ENCODE measurements around the gene CD44.

DNA sequence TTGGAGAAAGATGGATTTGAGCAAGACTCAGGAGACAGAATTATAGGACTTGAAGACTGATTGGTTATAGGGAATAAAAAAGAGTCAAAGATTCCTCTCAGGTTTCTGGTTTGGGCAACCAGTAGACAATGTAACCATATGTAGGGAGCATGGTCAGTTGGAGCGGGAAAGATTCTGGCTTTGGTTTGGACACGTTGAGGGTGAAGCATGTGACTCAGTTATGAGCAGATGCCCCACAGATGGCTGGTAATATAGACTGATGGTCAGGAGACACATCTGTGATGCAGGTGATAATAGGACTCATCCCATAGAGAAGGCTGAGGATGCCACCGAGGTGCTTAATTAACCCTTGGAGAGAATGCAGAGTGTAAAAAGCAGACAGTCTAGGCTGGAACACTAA lies 132.1 kb downstream of the CD44 start:
- no peak for TF ChIP-seq POLR2A (IDR thresholded peaks at IDR 0.05)
- no peak for TF ChIP-seq EP300 (IDR thresholded peaks at IDR 0.05)
- TF ChIP-seq, protein P1, sequence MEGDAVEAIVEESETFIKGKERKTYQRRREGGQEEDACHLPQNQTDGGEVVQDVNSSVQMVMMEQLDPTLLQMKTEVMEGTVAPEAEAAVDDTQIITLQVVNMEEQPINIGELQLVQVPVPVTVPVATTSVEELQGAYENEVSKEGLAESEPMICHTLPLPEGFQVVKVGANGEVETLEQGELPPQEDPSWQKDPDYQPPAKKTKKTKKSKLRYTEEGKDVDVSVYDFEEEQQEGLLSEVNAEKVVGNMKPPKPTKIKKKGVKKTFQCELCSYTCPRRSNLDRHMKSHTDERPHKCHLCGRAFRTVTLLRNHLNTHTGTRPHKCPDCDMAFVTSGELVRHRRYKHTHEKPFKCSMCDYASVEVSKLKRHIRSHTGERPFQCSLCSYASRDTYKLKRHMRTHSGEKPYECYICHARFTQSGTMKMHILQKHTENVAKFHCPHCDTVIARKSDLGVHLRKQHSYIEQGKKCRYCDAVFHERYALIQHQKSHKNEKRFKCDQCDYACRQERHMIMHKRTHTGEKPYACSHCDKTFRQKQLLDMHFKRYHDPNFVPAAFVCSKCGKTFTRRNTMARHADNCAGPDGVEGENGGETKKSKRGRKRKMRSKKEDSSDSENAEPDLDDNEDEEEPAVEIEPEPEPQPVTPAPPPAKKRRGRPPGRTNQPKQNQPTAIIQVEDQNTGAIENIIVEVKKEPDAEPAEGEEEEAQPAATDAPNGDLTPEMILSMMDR (IDR thresholded peaks at IDR 0.05): no peak
- TF ChIP-seq POLR2AphosphoS5 (IDR thresholded peaks at IDR 0.05): no peak

All from gastroesophageal sphincter (tissue), 3 donors.